DMS 273 treated with DMSO at 0.1 percent for 48 hours (cell line): ENCODE measurements around the gene SHROOM1.
"Not testable (repeated sequence)": the region's sequence is repeated elsewhere in the genome, so short reads cannot be mapped to it uniquely, and the experiment has no call there.

Source experiments
- DNase-seq: peaks from one replicate; lab custom pipeline; 2025; lab: John Stamatoyannopoulos, UW

The SHROOM1 gene

GRCh38 chr5:132830436-132831094, at the start of gene SHROOM1:
Gene SHROOM1 (minus strand): TSS chr5:132830647. CDS start chr5:132826140, 4,507 bp downstream.
- no peak for DNase-seq

GRCh38 chr5:132877938-132878337, 47.5 kb upstream of the SHROOM1 start:
- DNase-seq = peak; percentile 43

GRCh38 chr5:132877466-132877865, 47.0 kb upstream of the SHROOM1 start:
- no peak for DNase-seq

- DNase-seq = no peak
These were observed 45.7 kb upstream of the SHROOM1 start for GRCh38 chr5:132876020-132876759.

GRCh38 chr5:132873930-132874271, 43.5 kb upstream of the SHROOM1 start:
- DNase-seq = no peak

GRCh38 chr5:132873119-132873929, 42.9 kb upstream of the SHROOM1 start, which contains the start of gene LEAP2:
Gene LEAP2 (plus strand): TSS chr5:132873668. CDS start chr5:132873695, 27 bp downstream.
- no peak for DNase-seq

GRCh38 chr5:132872788-132873118, 42.3 kb upstream of the SHROOM1 start:
- DNase-seq = no peak

GRCh38 chr5:132871459-132872284, 41.2 kb upstream of the SHROOM1 start:
- DNase-seq = no peak

GRCh38 chr5:132870801-132871200, 40.4 kb upstream of the SHROOM1 start:
- no peak for DNase-seq

GRCh38 chr5:132868754-132869153, 38.3 kb upstream of the SHROOM1 start:
- DNase-seq = no peak

GRCh38 chr5:132867046-132867451, 36.6 kb upstream of the SHROOM1 start:
- no peak for DNase-seq

- peak; percentile 99 for DNase-seq
These were observed 36.0 kb upstream of the SHROOM1 start, which contains the start of the genes GDF9 and UQCRQ for GRCh38 chr5:132866342-132867045. Gene GDF9 (minus strand): TSS chr5:132866469. CDS start chr5:132864533, 1,936 bp downstream. Gene UQCRQ (plus strand): TSS chr5:132866642. CDS start chr5:132866882, 240 bp downstream.

- DNase-seq = no peak
These were observed 35.4 kb upstream of the SHROOM1 start for GRCh38 chr5:132865668-132866341.

GRCh38 chr5:132860742-132861141, 30.3 kb upstream of the SHROOM1 start:
- DNase-seq = no peak

- DNase-seq = no peak
These were observed 29.5 kb upstream of the SHROOM1 start for GRCh38 chr5:132859889-132860437.

- no peak for DNase-seq
These were observed 25.6 kb upstream of the SHROOM1 start for GRCh38 chr5:132856011-132856410.

GRCh38 chr5:132854992-132855391, 24.5 kb upstream of the SHROOM1 start:
- not testable (repeated sequence) for DNase-seq

GRCh38 chr5:132854301-132854700, 23.9 kb upstream of the SHROOM1 start:
- no peak for DNase-seq

GRCh38 chr5:132853790-132854189, 23.3 kb upstream of the SHROOM1 start:
- no peak for DNase-seq

- no peak for DNase-seq
These were observed 22.9 kb upstream of the SHROOM1 start for GRCh38 chr5:132853323-132853722.
